ENCODE data around the gene COA8.

The COA8 gene

DNA sequence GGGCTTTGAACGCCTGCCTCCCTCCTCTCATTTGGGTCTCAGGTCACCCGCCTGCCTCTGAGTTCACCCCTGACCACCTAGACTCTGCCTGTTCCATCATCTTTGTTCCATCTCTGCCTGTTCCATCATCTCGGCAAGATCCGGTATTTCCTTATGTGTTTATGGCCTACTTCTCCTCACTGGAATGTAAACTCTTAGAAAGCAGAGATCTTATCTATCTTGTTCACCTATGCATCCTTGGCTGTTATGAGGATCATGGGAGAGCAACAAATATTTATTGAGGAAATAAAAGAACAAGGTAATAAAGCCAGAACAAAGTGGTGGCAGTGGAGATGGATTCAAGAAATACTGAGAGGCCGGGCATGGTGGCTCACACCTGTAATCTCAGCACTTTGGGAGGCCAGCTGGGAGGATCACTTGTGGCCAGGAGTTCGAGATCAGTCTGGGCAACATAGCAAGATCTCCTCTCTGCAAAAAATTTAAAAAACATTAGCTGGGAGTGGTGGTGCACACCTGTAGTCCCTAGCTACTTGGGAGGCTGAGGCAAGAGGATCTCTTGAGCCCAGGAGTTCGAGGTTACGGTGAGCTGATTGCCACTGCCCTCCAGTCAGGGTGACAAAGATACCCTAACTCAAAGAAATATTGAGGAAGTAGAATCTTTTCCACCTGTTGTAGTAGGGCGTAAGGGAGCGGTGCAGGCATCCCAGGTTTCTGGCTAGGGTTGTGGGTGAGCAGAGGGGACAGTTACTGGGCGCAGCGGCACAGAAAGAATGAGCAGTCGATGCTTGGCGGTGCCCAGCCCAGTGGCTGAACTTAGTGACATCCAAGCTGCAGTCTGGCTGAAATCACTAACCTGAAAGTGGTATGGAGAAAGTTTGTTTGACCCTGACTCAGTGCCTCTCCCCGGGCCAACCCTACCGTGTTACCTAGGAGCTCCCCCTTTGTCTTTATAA lies 64.6 kb downstream of the COA8 start:
- no peak for DNase-seq

DNA sequence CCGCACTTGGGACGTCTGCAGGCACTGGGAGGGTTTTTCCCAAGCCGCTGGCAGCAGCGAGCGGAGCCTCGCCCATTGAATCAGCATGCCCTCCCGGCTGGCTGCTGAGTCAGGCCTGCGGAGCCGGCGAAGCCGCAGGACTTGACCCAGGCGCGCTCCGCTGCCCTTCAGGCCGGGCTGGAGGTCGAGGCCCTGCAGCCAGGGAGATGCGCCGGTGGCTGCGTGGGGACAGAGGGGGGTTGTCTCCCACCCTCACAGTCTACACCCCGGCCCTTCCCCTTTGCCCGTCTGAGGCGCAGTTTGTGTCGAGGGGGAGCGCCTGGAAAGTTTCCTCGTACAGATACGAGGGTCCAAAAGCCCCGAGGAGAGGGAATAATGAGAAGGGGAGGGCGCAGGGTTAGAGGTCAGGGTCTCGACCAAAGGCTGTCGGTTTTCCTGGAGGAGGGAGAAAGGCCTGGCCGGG lies 65.5 kb downstream of the COA8 start:
- DNase-seq = no peak

DNA sequence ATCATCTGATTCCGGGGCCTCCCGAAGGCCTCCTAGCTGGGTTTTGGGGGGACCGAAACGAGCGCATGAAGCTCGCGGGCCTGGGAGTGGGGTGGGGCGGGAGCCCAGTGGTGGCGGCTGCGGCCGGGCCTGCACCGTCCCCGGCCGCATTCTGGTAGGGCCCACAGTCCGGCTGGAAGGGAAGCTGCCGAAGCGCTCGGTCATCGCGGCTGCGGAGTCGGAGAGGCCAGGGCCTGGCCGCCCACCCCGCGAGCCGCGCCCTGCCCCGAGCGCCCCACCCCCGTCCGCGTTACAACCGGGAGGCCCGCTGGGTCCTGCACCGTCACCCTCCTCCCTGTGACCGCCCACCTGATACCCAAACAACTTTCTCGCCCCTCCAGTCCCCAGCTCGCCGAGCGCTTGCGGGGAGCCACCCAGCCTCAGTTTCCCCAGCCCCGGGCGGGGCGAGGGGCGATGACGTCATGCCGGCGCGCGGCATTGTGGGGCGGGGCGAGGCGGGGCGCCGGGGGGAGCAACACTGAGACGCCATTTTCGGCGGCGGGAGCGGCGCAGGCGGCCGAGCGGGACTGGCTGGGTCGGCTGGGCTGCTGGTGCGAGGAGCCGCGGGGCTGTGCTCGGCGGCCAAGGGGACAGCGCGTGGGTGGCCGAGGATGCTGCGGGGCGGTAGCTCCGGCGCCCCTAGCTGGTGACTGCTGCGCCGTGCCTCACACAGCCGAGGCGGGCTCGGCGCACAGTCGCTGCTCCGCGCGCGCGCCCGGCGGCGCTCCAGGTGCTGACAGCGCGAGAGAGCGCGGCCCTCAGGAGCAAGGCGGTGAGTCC lies 66.1 kb downstream of the COA8 start, which contains the start of gene KLC1:
KLC1 (plus strand) TSS at position 528 of the 819 bp plus-strand sequence. CDS start 25,354 bp downstream, outside the sequence.
- DNase-seq = peak in 1 of 2 experiments; percentile 28

DNA sequence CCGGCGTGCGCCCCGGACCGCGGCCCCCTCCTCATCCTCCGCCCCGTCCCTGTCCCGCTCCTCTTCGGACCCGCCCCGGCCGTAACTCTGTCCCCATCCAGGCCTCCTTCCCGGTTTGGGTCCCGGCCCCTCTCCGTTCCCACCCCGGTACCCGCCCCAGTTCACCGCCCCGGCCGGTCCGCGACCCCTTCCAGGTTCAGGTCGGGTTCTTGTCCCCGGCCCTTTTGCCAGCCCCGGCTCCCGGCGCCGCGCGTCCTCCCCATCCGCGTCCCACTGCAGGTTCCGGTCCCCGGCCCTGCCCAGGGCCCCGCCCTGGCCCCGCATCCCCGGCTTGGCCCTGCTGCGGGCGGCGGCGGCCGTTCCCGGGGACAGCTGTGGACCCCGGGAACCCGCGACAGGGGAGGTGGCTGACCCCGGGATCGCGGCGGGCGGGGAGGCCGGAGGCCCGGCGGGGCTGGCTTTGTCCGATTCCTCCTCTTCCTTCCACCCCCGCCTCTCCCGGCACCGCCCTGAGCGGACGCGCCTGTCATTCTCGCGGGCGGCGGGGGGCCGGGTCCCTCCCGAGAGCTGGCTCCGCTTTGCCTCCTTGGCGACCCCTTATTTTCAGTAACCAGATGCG lies 66.9 kb downstream of the COA8 start:
- no peak for DNase-seq

DNA sequence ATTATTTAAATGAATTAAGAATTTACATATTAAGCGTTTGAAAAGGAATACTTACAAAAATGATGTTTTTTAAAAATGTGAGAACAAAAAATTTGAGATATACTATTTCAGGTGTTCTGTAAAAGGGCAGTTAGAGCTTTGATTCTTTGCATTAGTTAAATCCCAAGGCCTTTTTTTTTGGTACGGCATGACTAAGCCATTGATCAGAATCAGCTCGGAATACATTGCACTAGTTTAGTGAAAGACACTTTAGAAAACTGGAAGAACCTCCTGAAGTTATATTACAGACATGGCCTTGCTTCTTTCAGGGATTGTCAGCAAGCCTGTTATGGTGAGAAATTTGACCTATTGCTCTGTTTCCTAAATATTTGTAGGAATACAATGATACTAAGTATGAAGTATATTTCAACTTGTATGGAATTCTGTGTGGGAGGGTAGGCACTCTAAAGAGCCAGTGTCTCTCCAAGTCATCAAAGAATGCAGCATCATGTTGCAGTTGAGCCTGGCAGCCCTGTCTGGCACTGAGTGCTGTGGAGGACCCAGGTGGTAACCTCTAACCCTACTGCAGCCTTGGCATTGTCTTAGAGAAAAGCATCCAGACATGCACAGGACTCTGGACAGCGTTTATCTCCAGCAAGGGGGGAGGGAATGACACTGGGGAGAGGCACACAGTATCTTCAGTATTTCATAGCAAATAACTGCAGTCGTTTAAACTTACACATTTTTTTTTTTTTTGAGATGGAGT lies 67.8 kb downstream of the COA8 start:
- DNase-seq = no peak

DNA sequence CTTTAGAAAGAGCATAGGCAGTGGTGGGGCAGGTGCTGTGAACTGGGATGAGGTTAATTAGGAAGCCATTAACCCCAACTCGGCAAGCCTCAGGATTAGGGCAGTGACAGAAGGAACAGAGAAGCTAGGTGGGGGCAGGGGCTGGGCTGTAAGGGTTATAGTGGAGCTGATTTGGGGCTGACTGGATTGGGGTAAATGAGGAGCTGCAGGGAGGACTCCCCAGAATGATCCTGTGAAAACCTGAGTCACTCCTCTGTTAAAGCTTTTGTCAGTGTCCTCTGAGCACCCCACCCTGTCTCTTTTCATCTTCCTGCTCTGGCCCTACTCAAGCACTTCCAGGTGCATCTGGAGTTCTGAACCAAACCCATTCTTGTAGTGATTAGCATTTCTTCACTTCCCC lies 70.6 kb downstream of the COA8 start:
- DNase-seq = no peak

DNA sequence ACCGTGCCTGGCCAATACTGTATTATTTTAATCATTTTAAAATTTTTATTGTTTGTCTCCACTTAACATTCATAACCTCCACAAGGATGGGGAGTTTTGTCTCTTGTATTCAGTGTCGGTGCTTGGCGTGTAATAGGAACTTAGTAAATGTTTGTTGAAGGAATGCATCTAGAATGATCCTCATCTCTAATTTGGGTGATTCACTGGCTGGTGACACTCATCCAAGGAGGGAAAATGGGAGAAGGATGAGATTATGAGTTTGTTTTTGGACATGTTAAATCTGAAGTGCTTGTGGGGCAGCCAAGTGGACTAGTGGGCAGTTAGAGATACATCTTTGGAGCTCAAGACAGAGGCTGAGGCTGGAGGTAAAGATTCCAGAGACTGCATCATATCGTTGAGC lies 71.4 kb downstream of the COA8 start:
- DNase-seq = no peak

DNA sequence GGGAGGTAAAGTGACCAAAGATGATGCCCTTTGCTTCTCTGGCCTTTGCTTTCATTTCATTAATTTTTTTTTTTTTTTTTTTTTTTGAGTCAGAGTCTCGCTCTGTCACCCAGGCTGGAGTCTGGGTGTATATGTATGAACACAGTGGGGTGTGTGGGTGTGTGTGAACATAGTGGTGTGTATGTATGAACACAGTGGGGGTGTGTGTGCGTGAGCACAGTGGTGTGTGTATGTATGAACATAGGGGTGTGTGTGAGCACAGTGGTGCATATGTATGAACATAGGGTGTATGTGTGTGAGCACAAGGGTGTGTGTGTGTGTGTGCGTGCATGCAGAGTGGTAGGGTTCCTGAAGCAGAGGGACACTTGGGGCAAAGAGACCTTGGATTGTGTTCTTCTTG lies 75.8 kb downstream of the COA8 start:
- DNase-seq = no peak

Data from AML-193 (cell line).